ENCODE data around the gene SULT2B1.
A peak's percentile ranks its signal among the peaks of the same experiment; 100 is the strongest.

The SULT2B1 gene

GRCh38 chr19:48551437-48552302 lies at the start of gene SULT2B1:
Gene SULT2B1, plus strand, starts transcription at chr19:48552172. Its CDS starts 81 bp downstream, at chr19:48552253.
- TF ChIP-seq, protein P1, sequence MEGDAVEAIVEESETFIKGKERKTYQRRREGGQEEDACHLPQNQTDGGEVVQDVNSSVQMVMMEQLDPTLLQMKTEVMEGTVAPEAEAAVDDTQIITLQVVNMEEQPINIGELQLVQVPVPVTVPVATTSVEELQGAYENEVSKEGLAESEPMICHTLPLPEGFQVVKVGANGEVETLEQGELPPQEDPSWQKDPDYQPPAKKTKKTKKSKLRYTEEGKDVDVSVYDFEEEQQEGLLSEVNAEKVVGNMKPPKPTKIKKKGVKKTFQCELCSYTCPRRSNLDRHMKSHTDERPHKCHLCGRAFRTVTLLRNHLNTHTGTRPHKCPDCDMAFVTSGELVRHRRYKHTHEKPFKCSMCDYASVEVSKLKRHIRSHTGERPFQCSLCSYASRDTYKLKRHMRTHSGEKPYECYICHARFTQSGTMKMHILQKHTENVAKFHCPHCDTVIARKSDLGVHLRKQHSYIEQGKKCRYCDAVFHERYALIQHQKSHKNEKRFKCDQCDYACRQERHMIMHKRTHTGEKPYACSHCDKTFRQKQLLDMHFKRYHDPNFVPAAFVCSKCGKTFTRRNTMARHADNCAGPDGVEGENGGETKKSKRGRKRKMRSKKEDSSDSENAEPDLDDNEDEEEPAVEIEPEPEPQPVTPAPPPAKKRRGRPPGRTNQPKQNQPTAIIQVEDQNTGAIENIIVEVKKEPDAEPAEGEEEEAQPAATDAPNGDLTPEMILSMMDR (IDR thresholded peaks at IDR 0.05; ENCODE audit: extremely low read depth, insufficient read depth, missing control alignments): no peak
- DNase-seq (ENCODE audit: low spot score): no peak
- in situ Hi-C loops (cut with MboI; ENCODE audit: low pct_unique_long_range_greater_than_20kb, low sequenced_read_pairs, unreplicated experiment): no loop called here

DNA sequence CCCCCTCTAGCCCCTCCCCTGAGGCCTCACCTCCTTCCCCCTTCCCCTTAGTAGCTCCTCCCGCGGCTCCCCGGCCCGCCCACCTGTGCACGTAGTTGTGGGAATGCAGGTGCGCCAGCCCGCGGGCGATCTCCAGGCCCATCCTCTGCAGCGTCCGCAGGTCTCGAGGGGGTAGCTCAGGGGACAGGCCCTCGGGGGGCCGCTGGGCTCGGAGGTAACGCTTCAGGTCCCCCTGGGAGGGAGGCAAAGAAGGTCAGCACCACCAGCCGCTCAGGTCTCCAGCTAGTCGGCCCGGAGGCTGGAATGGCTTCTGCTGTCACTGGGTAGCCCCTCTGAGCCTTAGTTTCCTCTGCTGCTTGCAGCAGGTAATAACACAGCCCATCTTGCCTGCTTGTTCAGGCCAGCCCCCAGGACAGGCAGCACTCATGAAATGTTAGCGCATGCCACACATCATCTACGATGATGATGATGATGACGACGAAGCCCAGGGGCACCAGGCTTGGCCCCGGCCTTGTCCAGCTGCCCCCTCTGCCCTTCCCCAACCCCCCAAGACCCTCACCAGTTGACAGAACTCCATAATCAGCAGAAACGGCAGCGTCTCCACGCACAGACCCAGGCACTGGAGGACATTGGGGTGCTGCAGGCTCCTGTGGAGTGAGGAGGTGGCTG lies 49.5 kb upstream of the SULT2B1 start:
- peak; percentile 16 for DNase-seq (ENCODE audit: low spot score)
- in situ Hi-C loops (cut with MboI; ENCODE audit: low pct_unique_long_range_greater_than_20kb, low sequenced_read_pairs, unreplicated experiment): no loop called here
- TF ChIP-seq, protein P1 (IDR thresholded peaks at IDR 0.05; ENCODE audit: extremely low read depth, insufficient read depth, missing control alignments): no peak

DNA sequence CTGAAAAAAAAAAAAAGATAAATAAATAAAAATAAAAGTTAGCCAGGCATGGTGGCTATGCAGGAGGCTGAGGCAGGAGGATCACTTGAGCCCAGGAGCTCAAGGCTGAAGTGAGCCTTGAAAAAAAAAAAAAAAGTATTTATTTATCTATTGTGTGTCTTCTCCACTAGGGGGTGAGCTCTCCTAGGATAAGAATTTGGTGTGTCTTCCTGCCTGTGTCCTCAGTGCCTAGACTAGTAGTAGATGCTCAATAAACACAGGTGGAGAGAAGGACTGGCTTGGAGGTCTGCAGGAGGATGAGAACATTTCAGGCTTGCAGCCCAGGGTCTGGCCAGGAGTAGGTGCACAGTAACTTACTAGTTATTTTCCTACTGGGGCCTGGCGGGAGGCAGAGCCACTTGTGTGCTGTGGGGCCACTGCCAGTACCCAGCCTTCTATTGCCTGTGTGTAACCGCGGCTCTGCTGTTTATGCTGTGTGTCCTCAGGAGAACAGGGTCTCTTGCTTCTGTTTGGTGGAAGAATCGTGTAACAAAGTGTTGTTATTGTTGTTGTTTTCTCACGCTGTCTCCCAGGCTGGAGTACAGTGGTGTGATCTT lies 45.7 kb upstream of the SULT2B1 start:
- DNase-seq (ENCODE audit: low spot score): peak; percentile 75
- in situ Hi-C loops (cut with MboI; ENCODE audit: low pct_unique_long_range_greater_than_20kb, low sequenced_read_pairs, unreplicated experiment): loop anchor here (5.0 kb wide), 1 partner anchor 81 kb away; no protein-coding TSS in a partner anchor

DNA sequence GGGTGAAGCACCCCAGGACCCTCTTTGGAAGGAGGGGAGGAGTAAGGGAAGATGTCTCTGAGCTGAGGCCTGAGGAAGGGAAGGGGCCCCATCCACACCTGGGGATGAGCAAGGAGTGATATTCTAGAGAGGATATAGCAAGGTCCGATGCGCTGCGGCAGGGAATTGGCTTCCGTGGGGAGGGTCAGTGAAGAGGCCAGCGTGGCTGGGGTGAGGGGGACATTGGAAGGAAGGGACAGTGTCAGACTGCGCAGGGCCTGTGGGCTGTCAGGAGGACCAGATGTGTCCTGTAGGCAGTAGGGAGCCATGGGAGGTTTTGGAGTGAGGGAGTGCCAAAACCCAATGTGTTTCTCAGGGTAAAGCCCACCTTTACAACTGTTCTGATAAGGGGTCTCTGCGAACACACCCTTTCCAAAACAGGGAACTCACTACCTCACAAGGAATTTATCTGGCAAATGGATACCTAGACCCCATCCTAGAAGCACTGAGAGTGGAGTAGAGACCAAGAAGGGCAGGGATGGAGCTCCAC lies 44.0 kb upstream of the SULT2B1 start:
- in situ Hi-C loops (cut with MboI; ENCODE audit: low pct_unique_long_range_greater_than_20kb, low sequenced_read_pairs, unreplicated experiment): loop anchor here (5.0 kb wide), 1 partner anchor 79 kb away; no protein-coding TSS in a partner anchor
- no peak for DNase-seq (ENCODE audit: low spot score)
- TF ChIP-seq, protein P1 (IDR thresholded peaks at IDR 0.05; ENCODE audit: extremely low read depth, insufficient read depth, missing control alignments): no peak

More for the DNA sequence above, 45.7 kb upstream of the SULT2B1 start:
- TF ChIP-seq, protein P1 (IDR thresholded peaks at IDR 0.05; ENCODE audit: extremely low read depth, insufficient read depth, missing control alignments): peak; percentile 49

DNA sequence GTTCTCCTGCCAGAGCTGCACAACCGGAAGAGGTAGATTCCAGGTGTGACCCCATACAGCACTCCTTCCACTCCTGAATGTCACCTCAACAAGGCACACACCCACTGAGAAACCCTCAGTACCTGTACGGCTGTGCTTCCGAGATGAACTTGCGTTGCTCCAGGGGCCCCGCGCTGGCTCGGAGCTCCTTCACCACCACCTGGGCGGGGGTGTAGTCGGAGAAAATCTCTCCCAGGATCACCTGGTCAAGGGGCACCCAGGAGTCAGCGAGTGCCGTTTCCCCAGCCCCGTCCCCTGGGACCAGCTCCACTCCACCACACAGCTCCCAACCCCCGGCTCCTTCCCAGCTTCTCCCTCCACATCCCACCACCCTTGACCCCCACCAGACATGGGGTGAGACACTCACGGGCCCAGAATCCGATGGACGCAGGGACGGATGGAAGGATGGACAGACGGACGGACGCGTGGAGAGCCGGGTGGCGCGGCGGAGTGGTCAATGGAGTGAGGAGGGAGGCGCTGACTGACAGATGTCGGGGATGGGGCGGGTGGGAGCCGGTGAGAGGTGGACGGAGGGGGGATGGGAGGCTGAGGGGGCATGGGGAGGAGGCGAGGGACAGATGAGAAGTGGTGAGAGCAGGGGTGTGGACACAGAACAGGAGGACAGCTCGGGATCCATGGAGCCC lies 43.1 kb upstream of the SULT2B1 start:
- in situ Hi-C loops (cut with MboI; ENCODE audit: low pct_unique_long_range_greater_than_20kb, low sequenced_read_pairs, unreplicated experiment): loop anchor here (5.0 kb wide), 1 partner anchor 78 kb away; no protein-coding TSS in a partner anchor
- TF ChIP-seq, protein P1 (IDR thresholded peaks at IDR 0.05; ENCODE audit: extremely low read depth, insufficient read depth, missing control alignments): no peak
- no peak for DNase-seq (ENCODE audit: low spot score)

All from GM13977 (cell line).